Lower leg skin (tissue), 4 donors: ENCODE results near the gene VPS51. TPM values are rescaled to one million over a fixed set of nuclear protein-coding genes. Genes with fewer than 3 reads are reported as not detected.

Experiments used
- DNase-seq, 2 donors: peaks; one replicate each; pipeline ENCODE4 v3.0.0-alpha.2; 2019; ENCODE audit warnings: low spot score in 2 of 2
- H3K4me3 ChIP-seq: fragments of 200-600 bp; sonication (generic); 2 replicates; pipeline ENCODE4 v1.5.1; 2017; ENCODE audit warnings: mild to moderate bottlenecking, low read depth; ENCODE audit not compliant: poor library complexity, severe bottlenecking
- CTCF ChIP-seq, 3 donors: fragments of 450-650 bp; IDR thresholded peaks; one replicate each; pipeline ENCODE4 v1.5.1; 2016; ENCODE audit warnings: antibody characterized with exemption in 3 of 3, mild to moderate bottlenecking in 3 of 3, moderate library complexity in 2 of 3
- POLR2A ChIP-seq, 2 donors: fragments of 450-650 bp; IDR thresholded peaks; one replicate each; pipeline ENCODE4 v1.6.1; 2016 to 2017; ENCODE audit warnings: antibody characterized with exemption in 2 of 2, mild to moderate bottlenecking in 1 of 2, moderate library complexity in 1 of 2
- WGBS, 2 donors: methylation state at CpG; one replicate each; pipeline ENCODE4 v1.1.5; 2018; 5-methylcytosine and 5-hydroxymethylcytosine counted together
- intact Hi-C: fragments of 100-400 bp; cut with DNase I; formaldehyde crosslinking; loops from one replicate; pipeline ENCODE4 v1.15.0; 2023; ENCODE audit warnings: low total_unique reads
- total RNA-seq, 4 donors: library from RNA; depleted of rRNA; stranded (reverse); fragments of >200 nt; gene quantifications; one replicate each; pipeline ENCODE4 v1.1.0, GENCODE V29; 2016

Gene VPS51
- 100 to 1,000 TPM; 373 to 932 (median 648) TPM for total RNA-seq

DNA sequence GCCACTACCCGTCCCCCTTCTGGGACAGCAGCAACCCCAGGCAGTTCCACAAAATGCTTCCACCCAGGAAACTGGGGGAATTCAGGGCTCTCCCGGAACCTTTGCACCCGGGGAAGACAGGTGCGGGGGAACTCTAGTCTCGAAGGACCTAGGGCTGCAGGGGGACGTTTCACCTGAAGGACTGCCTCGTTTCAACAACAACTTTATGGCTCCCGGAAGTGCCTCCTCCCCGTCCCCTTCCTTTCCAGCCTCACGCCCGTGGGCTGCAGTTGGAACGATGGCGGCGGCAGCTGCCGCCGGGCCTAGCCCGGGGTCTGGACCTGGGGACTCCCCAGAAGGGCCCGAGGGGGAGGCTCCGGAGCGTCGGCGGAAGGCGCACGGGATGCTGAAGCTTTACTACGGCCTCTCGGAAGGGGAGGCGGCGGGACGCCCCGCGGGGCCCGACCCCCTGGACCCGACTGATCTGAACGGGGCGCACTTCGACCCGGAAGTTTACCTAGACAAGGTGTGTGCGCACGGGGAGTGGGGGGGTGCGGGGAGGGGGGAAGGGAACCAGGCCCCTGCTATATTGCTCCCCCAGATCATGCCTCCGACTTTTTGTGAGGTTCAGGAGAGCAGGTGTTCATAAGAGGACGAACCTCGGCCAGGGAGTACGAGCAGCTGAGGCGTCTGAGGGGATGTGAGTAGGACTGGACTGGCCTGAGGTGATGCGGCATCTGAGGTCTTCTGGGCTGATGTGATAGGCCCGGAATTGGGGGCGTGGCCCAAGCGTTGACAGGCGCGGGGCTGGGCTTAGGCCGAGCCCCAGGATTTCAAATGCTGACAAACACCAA is at the start of gene VPS51:
VPS51 (plus strand) TSS at position 241 of the 833 bp plus-strand sequence; CDS start at position 278, 37 bp downstream.
- WGBS, 2 donors = 0 to 1% methylated on average over 44 to 49 of the region's 52 CpGs
- DNase-seq = peak; percentile 86 to 97
- H3K4me3 ChIP-seq = peak within 1 kb of the TSS; percentile 79
- TF ChIP-seq POLR2A (IDR thresholded peaks at IDR 0.05) = no peak
- TF ChIP-seq CTCF (IDR thresholded peaks at IDR 0.05) = no peak
- intact Hi-C loops = no loop called here

DNA sequence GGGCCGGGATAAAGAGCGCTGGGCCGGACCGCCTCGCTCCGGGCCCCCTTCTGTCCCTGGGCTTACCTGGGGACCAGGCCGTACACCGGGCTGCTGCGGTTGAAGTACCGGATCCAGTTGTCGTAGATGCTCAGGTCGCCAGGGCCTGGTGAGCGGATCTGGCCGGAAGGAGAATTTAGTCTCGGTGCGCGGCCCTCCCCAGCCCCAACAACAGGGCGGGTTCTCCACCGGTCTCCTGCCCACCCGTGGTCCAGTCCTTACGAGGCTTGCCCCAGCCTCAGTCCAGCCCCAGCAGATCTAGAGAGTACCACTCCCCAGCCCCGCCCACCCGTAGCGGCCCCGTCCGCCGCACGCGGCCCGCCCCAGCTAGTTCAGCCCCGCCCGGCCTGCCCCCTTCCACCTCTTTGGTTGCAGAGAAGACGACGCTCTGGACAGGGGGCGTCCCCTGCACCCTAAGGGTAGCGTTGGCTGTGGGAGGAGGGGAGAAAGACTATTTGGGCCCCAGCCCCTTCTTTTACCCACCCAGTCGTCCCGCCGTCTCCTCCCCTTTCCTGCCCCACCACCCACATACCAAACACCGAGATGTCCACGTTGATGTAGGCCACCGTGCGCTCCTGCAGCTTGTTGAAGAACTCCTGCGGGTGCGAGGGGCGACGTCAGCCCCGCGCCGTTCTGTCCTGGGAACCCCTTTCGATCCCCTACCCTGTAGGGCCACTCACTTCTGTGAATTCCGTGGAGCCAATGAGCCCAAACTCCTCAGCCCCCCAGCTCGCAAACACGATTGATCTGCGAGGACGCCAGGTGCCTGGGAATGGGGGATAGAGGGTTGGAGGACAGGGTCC is 48.2 kb upstream of the VPS51 start:
- WGBS, 2 donors = 11 to 18% methylated on average over 48 to 54 of the region's 56 CpGs
- no peak for TF ChIP-seq POLR2A (IDR thresholded peaks at IDR 0.05)
- TF ChIP-seq CTCF (IDR thresholded peaks at IDR 0.05) = no peak
- intact Hi-C loops = no loop called here
- peak in 1 of 2 donors; percentile 88 for DNase-seq
- no peak overlapping the region for H3K4me3 ChIP-seq

DNA sequence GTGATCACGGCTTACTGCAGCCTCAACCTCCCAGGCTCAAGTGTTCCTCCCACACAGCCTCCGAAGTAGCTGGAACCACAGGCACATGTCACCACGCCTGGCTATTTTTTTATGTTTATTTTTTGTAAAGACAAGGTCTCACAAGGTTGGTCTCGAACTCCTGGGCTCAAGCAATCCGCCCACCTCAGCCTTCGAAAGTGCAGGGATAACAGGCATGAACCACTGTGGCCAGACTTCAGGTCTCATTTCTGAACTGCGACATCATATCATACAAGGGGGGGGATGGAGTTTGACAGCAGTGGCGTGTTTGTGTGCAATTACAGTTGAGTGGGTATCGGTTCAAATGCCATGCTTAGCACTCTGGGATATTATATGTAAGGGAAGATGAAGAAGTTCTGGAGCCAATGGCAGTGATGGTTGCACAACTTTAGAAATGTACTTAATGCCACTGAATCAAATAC is 44.6 kb upstream of the VPS51 start:
- TF ChIP-seq POLR2A (IDR thresholded peaks at IDR 0.05) = no peak
- no peak for TF ChIP-seq CTCF (IDR thresholded peaks at IDR 0.05)
- 86% methylated on average over 9 of the region's 9 CpGs for WGBS, 2 donors
- no peak overlapping the region for H3K4me3 ChIP-seq
- no peak for DNase-seq
- intact Hi-C loops = no loop called here

GRCh38 chr11:65053827-65054508 is 42.0 kb upstream of the VPS51 start:
- WGBS, 2 donors = 43 to 53% methylated on average over 8 of the region's 8 CpGs
- TF ChIP-seq CTCF (IDR thresholded peaks at IDR 0.05) (no peak), POLR2A (IDR thresholded peaks at IDR 0.05) (no peak)
- H3K4me3 ChIP-seq = no peak overlapping the region
- intact Hi-C loops = no loop called here
- no peak for DNase-seq

- H3K4me3 ChIP-seq = no peak overlapping the region
- WGBS, 2 donors = 81 to 94% methylated on average over 1 of the region's 1 CpG
- TF ChIP-seq CTCF (IDR thresholded peaks at IDR 0.05) (no peak), POLR2A (IDR thresholded peaks at IDR 0.05) (no peak)
Measured at GRCh38 chr11:65055538-65055937, 40.5 kb upstream of the VPS51 start.

More at GRCh38 chr11:65055538-65055937, 40.5 kb upstream of the VPS51 start:
- intact Hi-C loops = no loop called here
- DNase-seq = no peak
